COR-L47 (cell line): Measurements from ENCODE around the gene RBMS3.
"Not testable (repeated sequence)": the region's sequence is repeated elsewhere in the genome, so short reads cannot be mapped to it uniquely, and the experiment has no call there.

Experiments used
- DNase-seq: peaks from one replicate; lab custom pipeline; 2025; lab: John Stamatoyannopoulos, UW

Gene RBMS3

DNA sequence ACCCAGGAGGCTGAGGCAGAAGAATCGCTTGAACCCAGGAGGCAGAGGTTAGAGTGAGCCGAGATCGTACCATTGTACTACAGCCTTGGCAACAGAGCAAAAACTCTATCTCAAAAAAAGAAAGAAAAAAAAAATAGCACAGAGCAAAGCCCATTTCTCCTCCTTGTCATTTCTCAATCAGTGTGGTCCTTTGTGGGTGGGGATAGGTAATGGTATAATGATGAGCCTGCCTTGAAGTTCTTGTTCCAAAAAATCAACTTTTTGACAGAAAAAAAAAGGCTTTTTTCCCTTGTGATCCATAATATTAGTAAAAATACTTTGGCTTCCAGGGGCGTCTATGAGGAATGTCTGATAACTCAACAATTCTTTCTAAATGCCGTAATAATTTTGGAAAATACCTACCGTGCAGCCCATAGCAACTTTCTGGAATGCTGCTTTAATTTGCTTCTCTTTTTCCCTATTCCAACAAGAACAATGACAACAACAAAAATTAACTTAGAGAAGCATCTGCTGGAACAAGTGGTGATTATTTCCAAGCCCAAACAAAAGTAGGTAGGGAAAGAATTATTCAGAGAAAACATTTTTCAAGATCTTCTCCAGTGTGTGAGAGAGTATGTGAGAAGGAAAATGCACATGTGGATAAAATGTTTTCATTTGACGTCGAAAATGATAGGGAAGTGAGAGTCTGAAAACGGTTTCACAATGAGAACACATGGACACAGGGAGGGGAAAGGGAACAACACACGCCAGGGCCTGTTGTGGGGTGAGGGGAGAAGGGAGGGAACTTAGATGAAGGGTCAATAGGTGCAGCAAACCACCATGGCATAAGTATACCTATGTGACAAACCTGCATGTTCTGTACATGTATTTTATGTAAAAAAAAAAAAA lies 337.8 kb downstream of the RBMS3 start:
- DNase-seq, result no peak

- DNase-seq, result no peak
Measured at GRCh38 chr3:29619676-29620075, 338.8 kb downstream of the RBMS3 start.

GRCh38 chr3:29627136-29628117 lies 346.6 kb downstream of the RBMS3 start:
- no peak for DNase-seq

GRCh38 chr3:29628795-29629194 lies 347.9 kb downstream of the RBMS3 start:
- no peak for DNase-seq

- no peak for DNase-seq
Measured at GRCh38 chr3:29635888-29636287, 355.0 kb downstream of the RBMS3 start.

GRCh38 chr3:29637068-29637467 lies 356.2 kb downstream of the RBMS3 start:
- no peak for DNase-seq

DNA sequence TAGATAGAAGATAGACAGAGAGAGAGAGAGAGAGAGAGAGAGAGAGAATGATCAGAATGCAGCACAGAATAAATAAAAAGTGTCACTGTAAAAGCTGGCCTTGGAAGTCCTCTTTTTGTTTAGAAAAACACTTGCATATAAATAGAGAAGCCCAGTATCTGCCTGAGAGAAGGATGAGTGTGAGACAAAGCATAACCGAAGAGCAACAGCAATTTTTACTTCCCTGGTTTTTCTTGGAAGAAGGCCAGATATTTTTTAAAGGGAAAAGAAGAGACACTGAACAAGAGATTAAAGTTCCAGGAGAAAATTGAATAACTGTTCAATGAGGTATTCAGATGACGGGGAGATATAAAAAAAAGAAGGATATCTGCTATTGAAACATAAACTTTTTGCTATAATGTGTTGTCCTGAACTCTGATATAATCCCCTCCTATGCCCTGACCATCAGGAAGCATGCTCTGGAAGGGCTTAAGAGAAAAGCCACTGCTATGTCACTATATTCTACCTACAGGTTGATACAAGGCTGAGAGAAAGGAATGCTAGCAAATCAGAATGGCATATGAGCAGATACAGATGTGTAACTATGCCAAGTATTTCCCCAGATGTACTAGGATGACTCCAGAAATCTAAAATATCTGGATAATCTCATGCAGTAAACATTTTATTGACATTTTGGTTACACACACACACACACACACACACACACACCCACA lies 358.9 kb downstream of the RBMS3 start:
- DNase-seq, result no peak

DNA sequence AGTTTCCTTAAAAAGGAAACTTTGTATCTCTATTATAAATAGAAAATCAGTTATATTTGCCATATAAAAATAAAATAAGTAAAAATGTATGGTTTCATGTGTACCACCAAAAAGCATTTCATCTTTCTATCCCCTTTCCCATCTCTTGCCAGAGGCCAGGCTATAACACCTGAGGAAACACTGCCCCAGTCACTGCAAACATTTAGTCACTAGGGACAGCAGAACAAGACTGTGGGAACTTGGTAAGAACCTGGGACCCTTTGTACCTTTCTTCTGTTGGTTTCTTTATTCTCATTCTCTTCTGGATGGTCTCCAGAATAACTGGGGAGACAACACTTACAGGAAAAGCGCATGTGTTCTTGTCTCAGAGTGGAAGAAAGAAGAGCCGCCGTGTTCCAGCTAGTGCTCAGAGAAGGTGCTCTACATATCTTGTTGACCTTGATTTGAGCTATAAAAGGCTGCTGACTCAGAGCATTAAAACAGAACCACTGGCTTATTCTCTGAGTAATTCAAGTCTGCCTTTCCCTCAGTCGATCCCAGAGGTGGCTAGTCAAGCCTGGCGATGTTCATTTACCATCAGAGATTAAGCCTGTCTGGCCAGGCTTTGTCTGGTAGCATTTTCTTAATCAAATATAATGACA lies 361.6 kb downstream of the RBMS3 start:
- DNase-seq, result no peak

DNA sequence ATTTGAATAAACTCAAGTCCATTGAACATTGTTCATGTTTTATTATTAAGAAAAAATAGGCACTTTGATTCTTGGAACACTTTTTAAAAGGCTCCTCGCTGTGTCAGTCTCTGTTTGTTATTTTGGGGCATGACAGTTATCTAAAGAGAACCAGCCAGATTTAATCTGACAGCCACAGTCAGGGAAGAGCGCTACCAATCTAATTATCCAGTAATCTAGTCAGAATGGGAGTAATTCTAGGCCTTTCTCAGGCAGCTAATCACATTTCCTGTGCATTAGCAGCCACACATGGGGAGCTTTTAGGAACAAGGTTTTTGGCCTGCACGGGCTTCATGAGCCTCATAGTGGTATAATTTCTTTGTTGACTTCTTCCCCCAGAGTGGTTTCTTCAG lies 362.2 kb downstream of the RBMS3 start:
- DNase-seq, result no peak

DNA sequence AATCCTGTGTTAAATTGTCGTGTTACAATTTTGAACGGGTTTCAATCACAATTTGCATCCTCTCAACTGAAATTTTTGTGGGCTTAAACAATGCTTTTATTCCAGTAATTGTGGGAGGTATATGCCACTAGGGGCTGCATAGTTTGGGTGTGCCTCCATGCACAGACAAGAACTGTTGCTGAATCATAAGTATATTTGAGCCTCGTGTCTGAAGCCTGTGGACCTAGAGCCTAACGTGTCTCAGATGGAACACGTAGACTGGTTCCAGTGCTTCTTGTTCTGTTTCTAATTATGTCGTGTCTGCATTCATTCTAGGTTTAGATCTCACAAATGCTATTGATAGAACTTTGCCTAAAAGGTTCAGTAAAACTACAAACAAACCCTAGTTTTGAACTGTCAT lies 363.4 kb downstream of the RBMS3 start:
- DNase-seq, result no peak

DNA sequence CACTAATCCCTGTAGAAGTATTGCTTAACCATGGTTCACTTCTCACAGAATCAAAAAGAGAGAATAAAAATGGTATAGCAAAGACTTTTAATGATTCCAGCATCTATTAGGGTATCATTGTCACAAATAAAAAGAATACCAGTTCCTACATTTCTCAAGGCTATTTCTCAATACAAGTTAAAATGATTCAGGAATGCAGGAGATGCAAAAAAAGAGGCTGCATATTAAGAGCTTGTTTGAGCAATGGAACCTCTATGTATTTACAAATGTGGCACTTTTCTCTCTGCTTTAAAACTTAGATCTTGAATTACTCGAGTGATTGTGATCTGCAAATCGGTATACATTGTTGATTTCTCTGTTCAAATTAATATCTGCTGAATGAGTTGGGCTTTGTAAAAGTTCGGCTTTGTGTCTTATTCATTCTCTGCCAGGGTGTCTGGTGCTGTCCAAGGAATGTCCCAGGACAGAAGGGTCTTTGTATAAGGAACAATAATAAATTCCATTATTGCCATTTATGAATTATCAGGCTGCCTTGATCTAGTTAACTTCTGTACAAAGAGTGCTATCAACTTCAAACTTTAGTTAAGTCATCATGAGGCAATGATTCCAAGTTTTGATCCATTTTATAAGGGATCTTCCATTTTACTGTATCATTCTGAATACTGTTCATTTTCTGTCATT lies 364.2 kb downstream of the RBMS3 start:
- no peak for DNase-seq

DNA sequence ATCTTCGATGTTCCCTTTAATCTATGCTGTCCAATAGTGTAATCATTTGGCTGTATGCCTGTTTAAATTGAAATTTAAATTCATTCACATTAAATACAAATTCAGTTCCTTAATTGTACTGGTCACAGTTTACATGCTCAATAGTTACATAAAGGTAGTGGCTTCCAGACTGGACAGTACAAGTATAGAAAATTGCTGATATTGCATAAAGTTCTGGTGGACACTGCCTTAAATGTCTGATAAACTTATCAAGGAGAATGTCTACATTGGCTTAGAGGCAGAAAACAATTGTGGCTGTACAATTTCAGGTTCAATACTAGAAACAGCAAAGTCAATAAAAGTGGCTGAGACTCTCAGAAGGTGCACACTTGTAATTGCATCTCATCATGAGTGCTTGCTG lies 365.2 kb downstream of the RBMS3 start:
- DNase-seq, result no peak

DNA sequence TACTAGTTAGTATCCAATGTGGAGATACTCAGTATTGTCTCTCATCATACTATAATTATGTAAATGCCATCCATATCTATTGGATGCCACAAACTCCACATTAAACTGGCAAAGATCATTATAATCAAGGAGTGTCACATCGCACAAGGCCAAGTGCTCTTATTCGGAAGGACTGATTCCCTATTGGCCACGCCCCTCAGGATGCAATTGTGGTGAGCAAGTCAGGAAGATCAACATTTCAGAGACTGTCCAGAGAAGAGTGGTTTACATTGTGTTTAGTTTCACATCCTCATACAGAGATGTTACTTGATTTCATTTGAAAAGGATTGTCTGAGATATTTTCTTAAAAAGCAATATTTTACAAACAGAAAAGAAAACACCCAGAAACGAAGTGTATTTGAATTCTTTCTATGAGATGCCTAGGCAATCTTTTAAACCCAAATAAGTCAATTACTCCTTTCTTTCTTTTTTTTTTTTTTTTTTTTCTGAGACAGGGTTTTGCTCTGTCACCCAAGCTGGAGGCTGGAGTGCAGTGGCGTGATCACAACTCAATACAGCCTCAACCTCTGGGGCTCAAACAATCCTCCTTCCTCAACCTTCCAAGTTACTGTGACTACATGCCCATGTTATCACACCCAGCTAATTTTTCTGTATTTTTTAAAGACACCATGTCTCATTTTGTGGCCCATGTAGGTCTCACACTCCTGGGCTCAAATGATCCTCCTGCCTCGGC lies 369.1 kb downstream of the RBMS3 start:
- no peak for DNase-seq

DNA sequence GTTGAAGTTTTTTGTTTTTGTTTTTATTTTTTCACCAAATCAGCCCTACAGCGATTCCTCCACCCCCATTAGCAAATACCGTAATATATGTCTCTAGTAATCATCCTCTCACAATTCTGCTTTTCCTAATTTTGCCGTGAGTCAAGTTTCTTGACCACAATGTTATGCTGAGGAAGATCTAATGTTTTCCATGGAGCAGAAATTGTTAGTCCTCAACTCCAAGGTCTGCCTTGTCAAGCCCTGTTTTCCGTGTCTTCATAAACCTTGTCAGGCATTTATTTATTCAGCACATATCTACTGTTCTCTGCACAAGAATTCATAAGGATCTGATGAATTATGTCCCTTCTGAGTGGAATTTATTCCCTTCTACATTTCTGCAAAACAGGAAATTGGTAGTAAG lies 372.8 kb downstream of the RBMS3 start:
- no peak for DNase-seq

- DNase-seq, result no peak
Measured at GRCh38 chr3:29655015-29655747, 374.3 kb downstream of the RBMS3 start.

GRCh38 chr3:29665688-29666087 lies 384.8 kb downstream of the RBMS3 start:
- DNase-seq, result no peak

GRCh38 chr3:29668233-29668632 lies 387.4 kb downstream of the RBMS3 start:
- DNase-seq, result no peak

DNA sequence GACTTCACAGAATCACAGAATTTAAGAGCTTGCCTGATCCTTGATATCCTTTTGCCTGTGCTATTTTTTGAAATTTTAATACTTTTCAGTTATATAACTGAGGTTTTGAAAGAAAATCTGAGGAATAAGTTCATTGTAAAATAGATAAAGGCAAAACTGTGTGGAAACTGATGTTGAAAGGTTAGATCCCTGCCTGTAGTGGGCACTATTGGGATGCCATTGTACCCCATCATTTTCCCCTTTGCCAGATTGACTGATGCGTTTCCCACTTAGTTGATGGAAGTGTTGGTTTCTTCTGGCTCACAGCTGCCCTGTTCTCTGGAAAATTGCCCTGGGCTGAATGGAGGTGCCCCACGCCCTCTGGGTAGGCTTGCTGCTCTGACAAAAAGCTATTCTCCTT lies 387.9 kb downstream of the RBMS3 start:
- no peak for DNase-seq

DNA sequence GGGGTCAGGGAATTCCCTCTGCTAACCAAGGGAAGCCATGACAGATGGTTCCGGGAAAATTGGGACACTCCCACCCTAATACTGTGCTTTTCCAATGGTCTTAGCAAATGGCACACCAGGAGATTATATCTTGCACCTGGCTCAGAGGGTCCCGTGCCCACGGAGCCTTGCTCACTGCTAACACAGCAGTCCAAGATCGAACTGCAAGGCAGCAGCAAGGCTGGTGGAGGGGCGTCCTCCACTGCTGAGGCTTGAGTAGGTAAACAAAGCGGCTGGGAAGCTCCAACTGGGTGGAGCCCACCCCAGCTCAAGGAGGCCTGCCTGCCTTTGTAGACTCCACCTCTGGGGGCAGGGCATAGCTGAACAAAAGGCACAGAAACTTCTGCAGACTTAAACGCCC lies 389.6 kb downstream of the RBMS3 start:
- DNase-seq, result not testable (repeated sequence)

GRCh38 chr3:29677421-29677820 lies 396.6 kb downstream of the RBMS3 start:
- DNase-seq, result no peak
